SK-N-SH (cell line): ENCODE measurements around the gene KIF6. TPM values are rescaled to one million over a fixed set of nuclear protein-coding genes. Genes with fewer than 3 reads are reported as not detected.

Source experiments
- CTCF ChIA-PET: fragments of 300-600, 350-600 bp; formaldehyde crosslinking; extraction: SDS; loops from one replicate; lab custom pipeline; 2021; lab: Yijun Ruan, JAX
- POLR2A ChIA-PET: fragments of 350-600 bp; sonication (Branson Sonifier 250); formaldehyde crosslinking; extraction: SDS; loops from one replicate; lab custom pipeline; 2020; ENCODE audit warnings: antibody characterized with exemption, inconsistent platforms; lab: Yijun Ruan, JAX
- DNase-seq: peaks from one replicate; pipeline ENCODE4 v3.0.0; 2012
- H2AFZ ChIP-seq: fragments of 200-600 bp; sonication (generic); 2 replicates; pipeline ENCODE4 v1.8.1; 2016; ENCODE audit warnings: antibody characterized with exemption, mild to moderate bottlenecking, low read depth
- H3F3A ChIP-seq: fragments of 200-600 bp; sonication (generic); replicated peaks from 2 replicates; pipeline ENCODE3; 2016; ENCODE audit warnings: antibody characterized with exemption, mild to moderate bottlenecking; ENCODE audit not compliant: insufficient read depth
- H3K27ac ChIP-seq, 2 experiments: fragments of 200-500 bp in 1 of 2; fragments of 200-600 bp in 1 of 2; sonication (Bioruptor generic) in 1 of 2; sonication (generic), shearing (Covaris generic) in 1 of 2; 2 replicates each; pipeline versions ENCODE4 v1.5.1 to v1.6.1; 2014 to 2016; ENCODE audit warnings: low read depth in 2 of 2, inconsistent platforms in 1 of 2, low read length in 1 of 2, mild to moderate bottlenecking in 1 of 2, mixed read lengths in 1 of 2
- H3K27me3 ChIP-seq: fragments of 200-600 bp; sonication (generic), shearing (Covaris generic); 2 replicates; pipeline ENCODE4 v1.6.1; 2016; ENCODE audit warnings: mixed run types; ENCODE audit not compliant: insufficient read depth
- H3K36me3 ChIP-seq, 2 experiments: fragments of 200-500 bp in 1 of 2; fragments of 200-600 bp in 1 of 2; sonication (Bioruptor generic) in 1 of 2; sonication (generic) in 1 of 2; replicated peaks in 1 of 2; 2 replicates each; pipeline versions ENCODE3 to v1.5.1; 2014 to 2016; ENCODE audit warnings: low read length in 1 of 2, mild to moderate bottlenecking in 1 of 2; ENCODE audit not compliant: insufficient read depth in 2 of 2, control insufficient read depth in 1 of 2
- H3K4me1 ChIP-seq, 2 experiments: fragments of 200-500 bp in 1 of 2; fragments of 200-600 bp in 1 of 2; sonication (Bioruptor generic) in 1 of 2; sonication (generic), shearing (Covaris generic) in 1 of 2; 2 replicates each; pipeline versions ENCODE4 v1.5.1 to v1.6.1; 2014 to 2016; ENCODE audit warnings: low read depth in 1 of 2, low read length in 1 of 2, mixed run types in 1 of 2; ENCODE audit not compliant: insufficient read depth in 2 of 2, control insufficient read depth in 1 of 2
- H3K4me2 ChIP-seq: fragments of 200-600 bp; sonication (generic), shearing (Covaris generic); 2 replicates; pipeline ENCODE4 v1.6.1; 2017; ENCODE audit warnings: mixed run types
- H3K4me3 ChIP-seq, 2 experiments: fragments of 200-500 bp in 1 of 2; fragments of 200-600 bp in 1 of 2; sonication (Bioruptor generic) in 1 of 2; sonication (generic), shearing (Covaris generic) in 1 of 2; 2 replicates each; pipeline versions ENCODE4 v1.5.1 to v1.8.1; 2014 to 2016; ENCODE audit warnings: low read depth in 2 of 2, inconsistent platforms in 1 of 2, low read length in 1 of 2, mild to moderate bottlenecking in 1 of 2, mixed read lengths in 1 of 2, moderate library complexity in 1 of 2
- H3K79me2 ChIP-seq: fragments of 200-600 bp; sonication (generic); 2 replicates; pipeline ENCODE4 v1.8.1; 2017; ENCODE audit warnings: mild to moderate bottlenecking; ENCODE audit not compliant: insufficient read depth
- H3K9ac ChIP-seq: fragments of 200-600 bp; sonication (generic); 2 replicates; pipeline ENCODE4 v1.6.1; 2017; ENCODE audit warnings: mixed run types
- H3K9me2 ChIP-seq: fragments of 200-600 bp; sonication (generic); 2 replicates; pipeline ENCODE4 v1.6.1; 2017; ENCODE audit warnings: mixed run types
- H3K9me3 ChIP-seq: fragments of 200-600 bp; sonication (generic); 2 replicates; pipeline ENCODE4 v1.6.1; 2017; ENCODE audit warnings: mixed run types, mild to moderate bottlenecking, moderate library complexity
- H4K20me1 ChIP-seq: fragments of 200-600 bp; sonication (generic); 2 replicates; pipeline ENCODE4 v1.6.1; 2017; ENCODE audit warnings: mild to moderate bottlenecking, mixed run types; ENCODE audit not compliant: insufficient read depth
- CHD2 ChIP-seq: fragments of 150-350 bp; IDR thresholded peaks from 2 replicates; pipeline ENCODE4 v1.6.1; 2018; ENCODE audit warnings: low read length; ENCODE audit not compliant: partially characterized antibody
- EP300 ChIP-seq, 2 experiments: IDR thresholded peaks; 2 replicates each; pipeline versions ENCODE4 v1.4.0 to v1.6.1; 2012; ENCODE audit warnings: borderline replicate concordance in 1 of 2, low read depth in 1 of 2, low read length in 1 of 2
- FOXJ3 ChIP-seq: sonication (generic); formaldehyde crosslinking; IDR thresholded peaks from 2 replicates; pipeline ENCODE4 v1.5.1; 2020; ENCODE audit warnings: mild to moderate bottlenecking, missing genetic modification reagents
- GATA2 ChIP-seq: sonication (generic); formaldehyde crosslinking; IDR thresholded peaks from 2 replicates; pipeline ENCODE4 v1.5.0; 2020; ENCODE audit warnings: mild to moderate bottlenecking, missing genetic modification reagents
- JUND ChIP-seq: IDR thresholded peaks from 2 replicates; pipeline ENCODE4 v1.4.0; 2012
- MXI1 ChIP-seq: IDR thresholded peaks from 2 replicates; pipeline ENCODE4 v1.6.1; 2012; ENCODE audit warnings: mild to moderate bottlenecking, low read depth, low read length, improper control_type of control experiment
- NFIC ChIP-seq: IDR thresholded peaks from 2 replicates; pipeline ENCODE4 v1.4.0; 2012; ENCODE audit warnings: borderline replicate concordance
- NRF1 ChIP-seq: IDR thresholded peaks from 2 replicates; pipeline ENCODE4 v1.6.1; 2012; ENCODE audit warnings: low read depth, mild to moderate bottlenecking, low read length
- POLR2AphosphoS5 ChIP-seq: IDR thresholded peaks from 2 replicates; pipeline ENCODE4 v1.6.1; 2012; ENCODE audit warnings: low read depth, low read length
- RCOR1 ChIP-seq: fragments of 150-350 bp; IDR thresholded peaks from 2 replicates; pipeline ENCODE4 v1.6.1; 2017; ENCODE audit warnings: antibody characterized with exemption, low read length
- SIN3A ChIP-seq: IDR thresholded peaks from 2 replicates; pipeline ENCODE4 v1.6.1; 2012; ENCODE audit warnings: low read depth, mild to moderate bottlenecking, low read length, moderate library complexity, borderline replicate concordance
- TAF1 ChIP-seq: IDR thresholded peaks from 2 replicates; pipeline ENCODE4 v1.6.1; 2012; ENCODE audit warnings: low read depth, mild to moderate bottlenecking, low read length, moderate library complexity, borderline replicate concordance
- TCF12 ChIP-seq: IDR thresholded peaks from 2 replicates; pipeline ENCODE4 v1.4.0; 2012
- TEAD4 ChIP-seq: IDR thresholded peaks from 2 replicates; pipeline ENCODE4 v1.4.0; 2012; ENCODE audit warnings: mild to moderate bottlenecking, borderline replicate concordance; ENCODE audit not compliant: insufficient read depth
- YY1 ChIP-seq: IDR thresholded peaks from 2 replicates; pipeline ENCODE4 v1.4.0; 2012; ENCODE audit warnings: low read depth, mild to moderate bottlenecking
- WGBS: methylation state at CpG from one replicate; pipeline ENCODE4 v1.1.6; 2017; ENCODE audit warnings: low lambda C conversion rate; 5-methylcytosine and 5-hydroxymethylcytosine counted together
- polyA plus RNA-seq, 3 experiments: library from polyadenylated mRNA; depleted of rRNA; stranded (reverse); fragments of >200 nt; gene quantifications; 2 replicates each; pipeline ENCODE4 v1.2.3, GENCODE V29; 2012
- TF ChIP-seq, protein P1 (sequence below): IDR thresholded peaks from 2 replicates; pipeline ENCODE4 v1.4.0; 2012; ENCODE audit warnings: low read depth
- TF ChIP-seq, protein P2 (sequence below): fragments of 150-350 bp; IDR thresholded peaks from 2 replicates; pipeline ENCODE4 v1.6.1; 2017; ENCODE audit warnings: antibody characterized with exemption, low read length, low read depth, borderline replicate concordance
- TF ChIP-seq, protein P3 (sequence below): IDR thresholded peaks from 2 replicates; pipeline ENCODE4 v1.4.0; 2012; ENCODE audit warnings: low read depth, borderline replicate concordance
- TF ChIP-seq, protein P4 (sequence below): fragments of 200-600 bp; sonication (generic); IDR thresholded peaks from 2 replicates; pipeline ENCODE4 v1.6.1; 2017; ENCODE audit warnings: antibody characterized with exemption, mild to moderate bottlenecking, moderate library complexity
- TF ChIP-seq, protein P5 (sequence below): fragments of 150-350 bp; IDR thresholded peaks from 2 replicates; pipeline ENCODE4 v1.6.1; 2016; ENCODE audit warnings: mild to moderate bottlenecking, low read depth, low read length

KIF6 gene
- polyA plus RNA-seq, 1 of the 3 experiments (the other 2 are of a cell fraction), result 0.13 TPM

DNA sequence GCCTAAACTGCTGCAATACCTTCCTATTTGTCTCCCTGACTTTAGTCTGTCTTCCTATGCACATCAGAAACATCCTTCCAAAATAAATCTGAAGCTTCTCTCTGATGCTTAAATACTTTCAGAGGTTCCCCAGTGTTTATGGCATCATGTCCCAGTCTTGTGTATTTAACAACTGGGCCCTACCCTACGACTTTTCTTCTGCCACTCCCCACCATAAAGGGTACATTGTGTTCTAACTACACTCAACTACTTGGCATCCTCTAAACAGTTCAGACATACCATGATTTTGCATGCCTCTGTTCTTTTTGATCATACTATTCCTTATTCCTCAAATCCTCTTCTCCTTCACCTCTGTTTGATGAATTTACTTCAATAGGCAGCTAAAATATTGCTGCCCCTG is 259.7 kb downstream of the KIF6 start:
- H3K9me2 ChIP-seq, result no peaks in the 10 kb centered on the region
- no peaks in the 10 kb centered on the region for H3K27me3 ChIP-seq
- CTCF ChIA-PET, result interaction anchor here (0.6 to 1.1 kb wide), 2 partner anchors 60 to 238 kb away, joined by 3 read pairs; no protein-coding TSS in a partner anchor
- no peak for TF ChIP-seq SIN3A
- no peak for TF ChIP-seq CHD2
- TF ChIP-seq RCOR1, result no peak
- TF ChIP-seq, protein P1, sequence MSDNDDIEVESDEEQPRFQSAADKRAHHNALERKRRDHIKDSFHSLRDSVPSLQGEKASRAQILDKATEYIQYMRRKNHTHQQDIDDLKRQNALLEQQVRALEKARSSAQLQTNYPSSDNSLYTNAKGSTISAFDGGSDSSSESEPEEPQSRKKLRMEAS, result no peak
- no peak for TF ChIP-seq GATA2 (CRISPR knock-in tag)
- no peak for TF ChIP-seq NRF1
- TF ChIP-seq EP300 (IDR thresholded peaks at IDR 0.05; ENCODE audit: borderline replicate concordance in 1 of 2, low read depth in 1 of 2, low read length in 1 of 2), result no peak
- TF ChIP-seq, protein P2, sequence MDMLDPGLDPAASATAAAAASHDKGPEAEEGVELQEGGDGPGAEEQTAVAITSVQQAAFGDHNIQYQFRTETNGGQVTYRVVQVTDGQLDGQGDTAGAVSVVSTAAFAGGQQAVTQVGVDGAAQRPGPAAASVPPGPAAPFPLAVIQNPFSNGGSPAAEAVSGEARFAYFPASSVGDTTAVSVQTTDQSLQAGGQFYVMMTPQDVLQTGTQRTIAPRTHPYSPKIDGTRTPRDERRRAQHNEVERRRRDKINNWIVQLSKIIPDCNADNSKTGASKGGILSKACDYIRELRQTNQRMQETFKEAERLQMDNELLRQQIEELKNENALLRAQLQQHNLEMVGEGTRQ, result no peak
- TF ChIP-seq, protein P3, sequence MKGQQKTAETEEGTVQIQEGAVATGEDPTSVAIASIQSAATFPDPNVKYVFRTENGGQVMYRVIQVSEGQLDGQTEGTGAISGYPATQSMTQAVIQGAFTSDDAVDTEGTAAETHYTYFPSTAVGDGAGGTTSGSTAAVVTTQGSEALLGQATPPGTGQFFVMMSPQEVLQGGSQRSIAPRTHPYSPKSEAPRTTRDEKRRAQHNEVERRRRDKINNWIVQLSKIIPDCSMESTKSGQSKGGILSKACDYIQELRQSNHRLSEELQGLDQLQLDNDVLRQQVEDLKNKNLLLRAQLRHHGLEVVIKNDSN, result no peak
- H3K4me3 ChIP-seq, result no peak overlapping the region
- WGBS, result 17% methylated on average over 1 of the region's 1 CpG
- no peaks in the 10 kb centered on the region for H3F3A ChIP-seq
- H3K27ac ChIP-seq, result no peak overlapping the region
- H3K79me2 ChIP-seq, result no peaks in the 10 kb centered on the region
- no peaks in the 10 kb centered on the region for H3K9me3 ChIP-seq
- H3K9ac ChIP-seq, result no peak overlapping the region
- H4K20me1 ChIP-seq, result 0 out of 2 replicates have a peak, but pooled peaks cover 3% of the 10 kb centered on the region
- peaks cover 0 to 9% of the 10 kb centered on the region in 2 experiments; a peak in 2 of 4 replicates for H3K4me1 ChIP-seq
- H3K36me3 ChIP-seq, result no peaks in the 10 kb centered on the region
- no peak for DNase-seq
- H3K4me2 ChIP-seq, result no peak overlapping the region
- no peak overlapping the region for H2AFZ ChIP-seq
- POLR2A ChIA-PET, result no interaction called here

DNA sequence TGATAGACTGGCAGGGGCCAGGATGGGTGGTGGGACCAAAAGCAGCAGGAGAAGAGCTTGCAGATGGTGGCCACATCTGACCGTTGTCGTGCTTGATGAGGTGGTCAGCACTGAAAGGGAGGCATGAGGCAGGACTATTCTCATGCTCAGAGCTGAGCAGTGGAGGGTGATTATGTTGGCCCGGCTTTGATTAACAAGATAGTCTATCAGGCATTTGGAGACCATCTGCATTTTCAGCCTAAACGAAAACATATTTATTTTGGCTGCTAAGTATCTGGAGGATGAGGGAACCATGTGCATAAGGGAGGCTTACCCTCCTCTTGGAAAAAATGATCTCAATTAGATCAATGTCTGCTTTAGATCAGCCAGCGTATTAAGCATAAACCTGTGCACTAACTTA is 261.1 kb downstream of the KIF6 start:
- no peak overlapping the region for H3K9ac ChIP-seq
- H3K9me2 ChIP-seq, result no peaks in the 10 kb centered on the region
- TF ChIP-seq GATA2 (CRISPR knock-in tag) (peak; percentile 85), RCOR1 (peak; percentile 86), NRF1 (no peak), POLR2AphosphoS5 (0 out of 2 replicates have a peak, but pooled peaks have one; percentile 13), TAF1 (no peak), CHD2 (peak; percentile 53), NFIC (no peak), TEAD4 (no peak), TCF12 (peak; percentile 52; the same call in 1 of the 2 replicates), MXI1 (no peak), YY1 (no peak), EP300 (IDR thresholded peaks at IDR 0.05; ENCODE audit: borderline replicate concordance in 1 of 2, low read depth in 1 of 2, low read length in 1 of 2) (peak in 1 of 2 experiments; percentile 70; a peak in 1 of 4 replicates), JUND (no peak), FOXJ3 (CRISPR knock-in tag) (no peak)
- TF ChIP-seq, protein P4, sequence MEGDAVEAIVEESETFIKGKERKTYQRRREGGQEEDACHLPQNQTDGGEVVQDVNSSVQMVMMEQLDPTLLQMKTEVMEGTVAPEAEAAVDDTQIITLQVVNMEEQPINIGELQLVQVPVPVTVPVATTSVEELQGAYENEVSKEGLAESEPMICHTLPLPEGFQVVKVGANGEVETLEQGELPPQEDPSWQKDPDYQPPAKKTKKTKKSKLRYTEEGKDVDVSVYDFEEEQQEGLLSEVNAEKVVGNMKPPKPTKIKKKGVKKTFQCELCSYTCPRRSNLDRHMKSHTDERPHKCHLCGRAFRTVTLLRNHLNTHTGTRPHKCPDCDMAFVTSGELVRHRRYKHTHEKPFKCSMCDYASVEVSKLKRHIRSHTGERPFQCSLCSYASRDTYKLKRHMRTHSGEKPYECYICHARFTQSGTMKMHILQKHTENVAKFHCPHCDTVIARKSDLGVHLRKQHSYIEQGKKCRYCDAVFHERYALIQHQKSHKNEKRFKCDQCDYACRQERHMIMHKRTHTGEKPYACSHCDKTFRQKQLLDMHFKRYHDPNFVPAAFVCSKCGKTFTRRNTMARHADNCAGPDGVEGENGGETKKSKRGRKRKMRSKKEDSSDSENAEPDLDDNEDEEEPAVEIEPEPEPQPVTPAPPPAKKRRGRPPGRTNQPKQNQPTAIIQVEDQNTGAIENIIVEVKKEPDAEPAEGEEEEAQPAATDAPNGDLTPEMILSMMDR, result no peak
- TF ChIP-seq, protein P1, result no peak
- TF ChIP-seq, protein P5, sequence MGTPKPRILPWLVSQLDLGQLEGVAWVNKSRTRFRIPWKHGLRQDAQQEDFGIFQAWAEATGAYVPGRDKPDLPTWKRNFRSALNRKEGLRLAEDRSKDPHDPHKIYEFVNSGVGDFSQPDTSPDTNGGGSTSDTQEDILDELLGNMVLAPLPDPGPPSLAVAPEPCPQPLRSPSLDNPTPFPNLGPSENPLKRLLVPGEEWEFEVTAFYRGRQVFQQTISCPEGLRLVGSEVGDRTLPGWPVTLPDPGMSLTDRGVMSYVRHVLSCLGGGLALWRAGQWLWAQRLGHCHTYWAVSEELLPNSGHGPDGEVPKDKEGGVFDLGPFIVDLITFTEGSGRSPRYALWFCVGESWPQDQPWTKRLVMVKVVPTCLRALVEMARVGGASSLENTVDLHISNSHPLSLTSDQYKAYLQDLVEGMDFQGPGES, result no peak
- no peaks in the 10 kb centered on the region for H3K27me3 ChIP-seq
- peak overlapping the region in 1 of 2 experiments; percentile 76; a peak in 2 of 4 replicates for H3K27ac ChIP-seq
- no peaks in the 10 kb centered on the region for H4K20me1 ChIP-seq
- H2AFZ ChIP-seq, result no peak overlapping the region
- H3K4me2 ChIP-seq, result no peak overlapping the region
- peaks cover 0 to 9% of the 10 kb centered on the region in 2 experiments; a peak in 2 of 4 replicates for H3K4me1 ChIP-seq
- WGBS, result 14% methylated on average over 5 of the region's 5 CpGs
- H3K79me2 ChIP-seq, result no peaks in the 10 kb centered on the region
- no peaks in the 10 kb centered on the region for H3F3A ChIP-seq
- H3K4me3 ChIP-seq, result no peak overlapping the region
- CTCF ChIA-PET, result no interaction called here
- POLR2A ChIA-PET, result no interaction called here
- no peaks in the 10 kb centered on the region for H3K9me3 ChIP-seq
- no peaks in the 10 kb centered on the region for H3K36me3 ChIP-seq
- DNase-seq, result peak; percentile 71
